AG08396 (cell line): ENCODE results near the gene FAM110A.
"Not testable (repeated sequence)": the region's sequence is repeated elsewhere in the genome, so short reads cannot be mapped to it uniquely, and the experiment has no call there.

Experiments used
- DNase-seq: peaks from one replicate; pipeline ENCODE4 v3.0.0; 2012; ENCODE audit warnings: low spot score, mixed read lengths

Gene FAM110A

DNA sequence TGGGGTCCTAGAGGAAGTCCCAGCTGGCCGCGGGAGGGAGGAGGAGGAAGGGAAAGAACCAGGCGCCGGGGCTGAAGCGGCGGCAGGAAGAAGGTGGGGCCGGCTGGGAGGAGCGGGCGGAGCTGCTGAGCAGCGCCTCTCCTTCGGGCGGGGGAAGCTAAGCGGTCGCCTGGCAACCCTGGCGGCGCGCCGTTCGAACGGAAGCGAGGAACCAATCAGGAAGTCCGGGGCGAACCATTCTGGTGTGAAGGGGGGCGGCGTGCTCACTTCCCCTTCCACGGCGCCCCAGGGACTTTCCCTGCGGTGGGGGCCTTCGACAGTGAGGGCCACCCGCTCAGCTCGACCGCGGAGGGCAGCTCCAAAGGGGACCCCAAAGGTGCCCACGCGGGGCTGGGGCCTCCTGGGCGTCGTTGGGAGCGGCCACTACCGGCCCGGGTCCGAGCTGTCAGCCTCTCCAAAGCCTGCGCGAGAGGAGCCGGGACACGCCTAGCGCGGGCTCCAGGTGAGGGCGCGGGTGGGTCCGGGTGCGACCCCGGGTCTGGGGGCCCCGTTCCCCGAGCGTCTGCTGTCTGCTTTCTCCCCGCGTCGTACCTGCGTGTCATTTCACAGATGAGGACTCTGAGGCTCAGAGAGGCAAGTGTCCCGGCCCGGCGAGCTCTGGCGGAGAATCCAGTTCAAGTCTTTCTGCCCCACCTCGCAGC lies at the start of gene FAM110A:
TSS of gene FAM110A (plus strand) at position 266 of the 701 bp plus-strand sequence. CDS start 11,090 bp downstream, outside the sequence.
- DNase-seq = peak; percentile 97

DNA sequence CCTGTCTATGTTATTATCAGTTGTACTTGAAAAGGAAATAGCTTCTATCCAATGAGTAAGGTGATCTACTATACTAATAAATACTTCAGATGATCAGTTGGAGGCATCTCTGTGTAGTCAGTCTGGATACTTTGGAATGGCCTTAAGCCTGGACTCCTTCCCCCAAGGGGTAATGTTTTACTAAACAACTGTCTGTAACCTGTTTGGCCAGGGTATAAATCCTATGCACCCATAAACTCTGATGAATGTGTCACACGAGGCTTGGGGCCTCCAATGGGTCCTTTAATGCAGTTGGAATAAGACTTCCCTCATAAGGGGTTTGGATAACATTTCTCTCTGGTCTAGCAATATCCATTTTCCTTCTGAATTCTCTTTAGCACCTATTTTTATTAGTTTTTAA lies 45.7 kb upstream of the FAM110A start:
- DNase-seq = no peak

DNA sequence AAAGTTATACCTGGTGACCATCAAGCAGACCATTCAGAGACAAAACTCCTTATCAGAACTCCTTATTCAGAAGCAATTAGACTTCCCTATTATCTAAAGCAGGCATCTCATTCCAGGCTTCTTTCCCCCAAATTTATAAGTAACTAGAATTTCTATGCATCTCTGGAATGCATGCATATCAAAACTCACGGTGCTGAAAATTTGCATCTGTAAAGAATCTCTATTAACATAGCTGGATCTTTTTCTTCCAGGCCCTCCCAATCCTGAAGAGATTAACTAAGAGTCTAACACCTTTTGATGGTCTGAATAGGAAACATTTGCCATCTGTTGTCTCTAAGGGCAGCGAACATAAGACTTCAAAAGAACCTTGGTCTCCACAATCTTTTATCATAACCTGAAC lies 42.5 kb upstream of the FAM110A start:
- DNase-seq = no peak

DNA sequence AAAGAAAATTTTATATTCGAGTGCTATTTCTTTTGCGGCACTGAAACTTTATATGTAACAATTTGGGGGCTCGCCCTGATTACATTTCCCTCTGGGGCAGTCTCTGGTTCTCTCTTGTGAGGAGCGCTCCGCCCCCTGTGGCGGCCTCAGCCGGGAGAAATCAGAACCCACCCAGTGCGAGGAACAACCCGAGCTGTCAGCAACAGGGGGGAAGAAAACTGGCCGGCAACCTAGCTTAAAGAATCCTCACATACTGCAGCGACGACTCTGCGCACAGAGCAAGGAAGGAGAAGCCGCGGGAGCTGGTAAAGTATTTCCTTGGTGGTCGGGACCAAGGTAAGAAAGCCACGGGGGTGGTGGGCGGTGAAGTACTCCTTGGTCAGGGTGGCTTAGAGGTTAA lies 41.3 kb upstream of the FAM110A start:
- no peak for DNase-seq

DNA sequence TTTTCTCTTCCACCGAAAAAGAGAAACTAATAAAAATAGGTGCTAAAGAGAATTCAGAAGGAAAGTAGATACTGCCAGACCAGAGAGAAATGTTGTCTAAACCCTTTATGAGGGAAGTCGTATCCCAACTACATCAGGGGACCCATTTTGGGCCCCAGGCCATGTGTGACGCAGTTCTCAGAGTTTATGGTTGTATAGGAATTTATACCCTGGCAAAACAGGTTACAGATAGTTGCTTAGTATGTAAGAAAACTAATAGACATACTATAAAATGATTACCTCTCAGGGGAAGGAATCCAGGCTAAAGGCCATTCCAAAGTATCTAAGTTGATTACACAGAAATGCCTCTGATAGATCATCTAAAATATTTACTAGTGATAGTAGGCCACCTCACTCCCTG lies 36.6 kb upstream of the FAM110A start:
- DNase-seq = no peak

DNA sequence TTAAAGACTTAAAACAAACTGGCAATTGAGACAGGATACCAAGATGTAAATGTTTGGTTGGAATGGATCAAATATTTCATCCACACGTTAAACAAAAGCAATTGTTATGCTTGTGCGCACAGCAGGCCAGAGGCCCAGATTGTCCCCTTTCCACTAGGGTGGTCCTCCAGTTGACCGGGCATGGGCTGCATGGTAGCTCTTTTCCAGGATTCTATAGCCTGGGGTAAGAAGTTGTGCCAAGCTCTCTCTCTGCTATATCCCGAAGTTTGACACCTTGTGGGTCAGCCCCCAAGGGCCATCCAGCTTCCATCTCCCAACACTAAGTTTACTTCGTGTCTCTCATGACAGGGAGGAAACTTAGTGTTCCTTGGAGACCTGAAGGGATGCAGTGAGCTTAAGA lies 34.8 kb upstream of the FAM110A start:
- not testable (repeated sequence) for DNase-seq

DNA sequence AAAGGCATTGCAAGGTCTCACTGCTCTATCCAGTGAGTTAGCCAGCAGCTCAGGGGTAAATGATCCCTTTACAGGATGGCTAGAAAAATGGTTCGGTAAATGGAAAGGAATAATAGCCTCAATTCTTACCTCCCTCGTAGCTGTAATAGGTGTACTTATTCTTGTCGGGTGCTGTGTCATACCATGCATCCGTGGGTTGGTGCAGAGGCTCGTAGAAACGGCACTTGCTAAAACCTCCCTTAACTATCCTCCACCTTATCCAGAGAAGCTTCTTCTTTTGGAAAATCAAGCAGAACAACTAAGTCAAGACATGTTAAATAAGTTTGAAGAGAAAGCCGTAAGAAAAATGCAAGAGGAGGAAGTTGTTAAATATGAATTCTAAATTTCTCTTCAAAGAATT lies 33.5 kb upstream of the FAM110A start:
- not testable (repeated sequence) for DNase-seq

DNA sequence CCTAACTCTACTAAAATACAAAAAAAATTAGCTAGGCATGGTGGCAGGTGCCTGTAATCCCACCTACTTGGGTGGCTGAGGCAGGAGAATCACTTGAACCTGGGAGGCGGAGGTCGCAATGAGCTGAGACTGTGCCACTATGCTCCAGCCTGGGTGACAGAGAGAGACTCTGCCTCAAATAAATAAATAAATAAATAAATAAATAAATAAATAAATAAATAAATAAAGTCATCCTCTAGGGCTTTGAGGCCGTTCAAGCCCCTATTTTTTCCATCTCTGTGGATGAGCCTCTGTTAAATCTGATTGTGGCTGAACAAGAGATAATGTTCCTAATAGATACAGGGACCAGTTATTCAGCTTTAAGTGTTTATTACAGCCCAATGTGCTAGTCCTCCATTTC lies 31.8 kb upstream of the FAM110A start:
- no peak for DNase-seq

DNA sequence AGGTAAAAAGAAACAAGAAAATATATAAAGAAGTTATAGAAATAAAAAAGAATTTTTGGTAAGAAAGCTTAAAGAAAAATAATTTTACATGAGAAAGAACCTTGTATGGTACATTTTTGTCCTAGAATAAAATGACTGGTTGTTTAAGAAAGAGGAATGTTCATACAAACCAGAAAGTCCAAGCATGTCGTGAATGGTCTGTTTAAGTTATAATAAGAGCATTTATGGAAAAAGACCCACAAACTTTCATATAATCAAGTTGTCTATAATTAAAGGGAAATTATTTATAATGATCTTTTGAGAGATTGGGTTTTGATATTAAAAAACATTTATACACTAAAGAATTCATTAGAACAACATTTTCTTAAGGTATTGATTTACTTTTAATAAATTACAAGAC lies 27.8 kb upstream of the FAM110A start:
- no peak for DNase-seq

DNA sequence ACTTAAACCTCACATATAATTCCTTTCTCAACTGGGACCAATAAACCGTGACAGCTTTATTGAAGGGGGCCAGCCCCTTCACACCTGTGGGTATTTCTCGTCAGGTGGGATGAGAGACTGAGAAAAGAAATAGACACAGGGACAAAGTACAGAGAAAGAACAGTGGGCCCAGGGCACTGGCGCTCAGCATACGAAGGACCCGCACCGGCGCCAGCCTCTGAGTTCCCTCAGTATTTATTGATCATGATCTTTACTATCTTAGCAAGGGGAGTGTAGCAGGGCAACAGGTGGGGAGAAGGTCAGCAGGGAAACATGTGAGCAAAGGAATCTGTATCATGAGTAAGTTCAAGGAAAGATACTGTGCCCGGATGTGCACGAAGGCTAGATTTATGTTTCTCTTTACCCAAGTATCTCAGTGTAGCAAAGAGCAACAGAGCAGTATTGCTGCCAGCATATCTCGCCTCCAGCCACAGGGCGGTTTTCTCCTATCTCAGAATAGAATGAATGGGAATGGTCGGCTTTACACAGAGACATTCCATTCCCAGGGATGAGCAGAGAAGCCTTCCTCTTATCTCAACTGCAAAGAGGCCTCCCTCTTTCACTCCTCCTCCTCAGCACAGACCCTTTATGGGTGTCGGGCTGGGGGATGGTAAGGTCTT lies 21.6 kb upstream of the FAM110A start:
- DNase-seq = not testable (repeated sequence)

DNA sequence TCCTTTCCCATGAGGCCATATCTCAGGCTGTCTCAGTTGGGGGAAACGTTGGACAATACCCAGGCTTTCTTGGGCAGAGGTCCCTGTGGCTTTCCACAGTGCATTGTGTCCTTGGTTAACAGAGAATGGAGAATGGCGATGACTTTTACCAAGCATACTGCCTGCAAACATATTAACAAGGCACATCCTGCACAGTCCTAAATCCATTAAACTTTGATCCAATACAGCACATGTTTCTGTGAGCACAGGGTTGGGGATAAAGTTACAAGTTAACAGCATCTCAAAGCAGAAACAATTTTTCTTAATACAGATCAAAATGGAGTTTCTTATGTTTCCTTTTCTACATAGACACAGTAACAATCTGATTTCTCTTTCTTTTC lies 21.1 kb upstream of the FAM110A start:
- not testable (repeated sequence) for DNase-seq

DNA sequence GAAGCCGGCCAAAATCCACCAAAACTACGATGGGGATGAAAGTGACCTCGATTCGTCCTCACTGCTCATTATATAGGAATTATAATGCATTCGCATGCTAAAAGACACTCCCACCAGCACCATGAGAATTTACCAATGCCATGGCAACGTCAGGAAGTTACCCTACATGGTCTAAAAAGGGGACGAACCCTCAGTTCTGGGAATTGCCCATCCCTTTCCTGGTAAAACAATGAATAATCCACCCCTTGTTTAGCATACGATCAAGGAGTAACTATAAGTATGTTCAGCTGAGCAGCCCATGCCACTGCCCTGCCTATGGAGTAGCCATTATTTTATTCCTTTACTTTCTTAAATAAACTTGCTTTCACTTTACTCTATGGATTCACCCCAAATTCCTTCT lies 20.1 kb upstream of the FAM110A start:
- DNase-seq = no peak

DNA sequence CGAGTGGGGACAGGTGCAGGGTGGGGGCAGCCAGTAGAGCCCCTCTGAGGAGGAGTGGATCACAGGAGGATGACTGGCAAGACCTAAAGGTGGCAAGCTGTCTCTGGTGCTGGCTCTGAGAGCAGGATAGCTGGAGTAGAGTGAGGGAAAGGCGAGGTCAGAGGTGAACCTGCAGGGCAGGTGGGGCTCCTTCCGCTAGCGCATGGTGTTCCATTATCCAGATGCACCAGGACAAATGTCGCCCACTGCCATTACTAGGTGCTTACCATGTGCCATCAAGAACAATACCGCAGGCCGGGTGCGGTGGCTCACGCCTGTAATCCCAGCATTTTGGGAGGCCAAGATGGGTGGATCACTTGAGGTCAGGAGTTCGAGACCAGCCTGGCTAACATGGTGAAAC lies 18.3 kb upstream of the FAM110A start:
- DNase-seq = no peak

DNA sequence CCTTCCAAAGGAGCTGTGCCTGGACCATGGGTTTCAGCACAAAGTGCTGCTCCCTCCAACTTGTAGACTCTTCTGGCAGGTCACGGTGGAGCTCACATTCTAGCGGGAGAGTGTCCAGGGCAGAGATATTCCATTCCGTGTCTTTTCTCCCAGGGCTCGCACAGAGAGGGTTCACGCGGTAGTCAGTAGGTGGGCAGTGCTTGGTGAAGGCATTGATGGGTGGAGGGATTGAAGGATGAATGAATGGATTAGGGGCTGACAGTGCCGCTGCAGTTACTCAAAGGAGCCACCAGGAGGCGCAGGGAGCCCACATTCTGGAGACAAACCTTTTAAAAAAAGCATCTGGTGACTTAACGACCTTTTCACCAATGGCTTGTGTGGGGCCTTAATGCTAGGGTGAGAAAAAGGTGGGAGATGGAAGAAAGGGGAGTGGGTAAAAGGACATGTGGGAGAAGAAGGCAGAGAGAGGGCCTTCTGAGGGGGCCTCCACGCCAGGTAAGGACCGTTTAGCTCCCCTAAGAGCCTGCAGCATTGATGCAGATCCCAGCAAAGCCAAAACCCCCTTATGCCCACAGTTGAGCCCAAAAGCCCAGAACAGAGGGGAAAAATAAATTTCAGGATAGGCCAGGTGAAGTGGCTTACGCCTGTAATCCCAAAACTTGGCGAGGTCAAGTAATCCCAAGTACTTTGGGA lies 17.5 kb upstream of the FAM110A start:
- DNase-seq = peak; percentile 78

DNA sequence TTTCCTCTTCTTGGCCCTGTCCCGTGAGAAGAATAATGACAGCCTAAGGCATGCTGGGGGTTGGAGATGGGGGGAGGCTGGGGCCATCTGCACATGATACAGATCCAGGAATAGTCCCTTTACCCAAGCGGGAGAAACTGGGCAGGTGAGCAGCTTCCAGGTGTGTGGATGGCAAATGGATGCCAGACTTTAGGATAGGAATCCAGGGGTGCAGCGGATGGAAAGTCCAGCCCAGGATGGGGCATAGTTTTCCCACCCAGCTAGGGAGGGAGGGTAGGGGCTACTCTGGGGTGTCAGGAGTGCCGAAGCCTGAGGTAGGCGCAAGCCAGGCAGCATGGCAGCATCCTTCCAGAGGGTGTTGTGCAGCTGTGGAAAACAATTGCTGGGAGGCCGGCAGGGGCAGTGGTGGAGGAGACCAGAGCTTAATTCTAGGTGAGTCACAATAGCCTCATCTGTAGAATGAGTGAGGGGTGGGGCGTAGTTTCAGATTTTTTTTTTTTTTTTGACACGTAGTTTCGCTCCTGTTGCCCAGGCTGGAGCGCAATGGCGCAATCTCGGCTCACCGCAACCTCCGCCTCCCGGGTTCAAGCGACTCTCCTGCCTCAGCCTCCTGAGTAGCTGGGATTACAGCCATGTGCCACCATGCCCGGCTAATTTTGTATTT lies 15.4 kb upstream of the FAM110A start:
- DNase-seq = no peak

DNA sequence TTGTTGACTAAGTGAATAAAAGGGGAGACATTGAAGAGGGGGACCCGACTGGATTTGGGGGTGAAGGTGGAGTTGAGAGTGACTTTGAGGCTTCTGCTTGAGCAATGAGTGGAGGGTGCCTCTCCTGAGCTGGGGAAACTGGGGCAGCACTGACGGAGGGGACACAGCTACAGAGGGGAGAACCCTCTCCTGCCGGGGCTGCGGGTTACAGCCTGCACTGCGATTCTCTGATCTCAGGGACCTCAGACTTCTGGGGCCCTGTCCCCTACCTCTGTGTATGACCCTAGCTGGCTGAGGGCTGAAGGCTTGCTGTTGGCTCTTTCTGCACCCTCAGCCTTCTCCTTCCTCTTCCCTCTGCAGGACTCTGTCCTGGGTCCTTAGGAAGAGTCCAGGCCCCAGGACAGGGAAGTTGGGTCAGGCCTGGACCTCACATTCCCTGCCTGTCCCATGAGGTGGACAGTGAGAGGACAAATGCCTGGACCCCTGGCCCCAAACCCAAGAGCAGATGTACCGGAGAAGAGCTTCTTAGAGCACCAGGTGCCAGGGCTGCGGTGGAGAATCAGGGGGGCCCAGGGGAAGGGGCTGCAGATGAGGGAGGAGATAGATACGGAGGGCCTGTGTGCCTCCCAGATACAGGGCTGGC lies 13.7 kb upstream of the FAM110A start:
- DNase-seq = no peak

DNA sequence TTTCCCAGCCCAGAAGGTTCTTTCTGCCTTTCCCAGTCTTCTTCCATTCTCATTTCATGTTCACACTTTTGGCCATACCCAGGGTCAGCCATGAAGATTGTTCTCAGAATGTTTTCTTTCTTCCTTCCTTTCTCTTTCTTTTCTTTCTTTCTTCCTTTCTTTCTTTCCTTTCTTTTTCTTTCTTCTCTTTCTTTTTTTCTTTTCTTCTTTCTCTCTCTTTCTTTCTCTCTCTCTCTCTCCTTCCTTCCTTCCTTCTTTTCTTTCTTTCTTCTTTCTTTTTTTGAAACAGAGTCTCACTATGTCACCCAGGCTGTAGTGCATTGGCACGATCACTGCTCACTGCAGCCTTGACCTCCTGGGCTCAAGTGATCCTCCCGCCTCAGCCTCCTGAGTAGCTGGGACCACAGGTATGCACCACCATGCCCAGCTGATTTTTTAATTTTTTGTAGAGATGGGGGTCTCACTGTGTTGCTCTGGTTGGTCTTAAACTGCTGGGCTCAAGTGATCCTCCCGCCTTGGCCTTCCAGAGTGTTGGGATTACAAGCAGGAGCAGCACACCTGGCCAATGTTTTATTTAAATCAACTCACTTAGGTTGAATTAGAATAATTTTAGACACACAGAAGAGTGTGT lies 13.1 kb upstream of the FAM110A start:
- DNase-seq = no peak

DNA sequence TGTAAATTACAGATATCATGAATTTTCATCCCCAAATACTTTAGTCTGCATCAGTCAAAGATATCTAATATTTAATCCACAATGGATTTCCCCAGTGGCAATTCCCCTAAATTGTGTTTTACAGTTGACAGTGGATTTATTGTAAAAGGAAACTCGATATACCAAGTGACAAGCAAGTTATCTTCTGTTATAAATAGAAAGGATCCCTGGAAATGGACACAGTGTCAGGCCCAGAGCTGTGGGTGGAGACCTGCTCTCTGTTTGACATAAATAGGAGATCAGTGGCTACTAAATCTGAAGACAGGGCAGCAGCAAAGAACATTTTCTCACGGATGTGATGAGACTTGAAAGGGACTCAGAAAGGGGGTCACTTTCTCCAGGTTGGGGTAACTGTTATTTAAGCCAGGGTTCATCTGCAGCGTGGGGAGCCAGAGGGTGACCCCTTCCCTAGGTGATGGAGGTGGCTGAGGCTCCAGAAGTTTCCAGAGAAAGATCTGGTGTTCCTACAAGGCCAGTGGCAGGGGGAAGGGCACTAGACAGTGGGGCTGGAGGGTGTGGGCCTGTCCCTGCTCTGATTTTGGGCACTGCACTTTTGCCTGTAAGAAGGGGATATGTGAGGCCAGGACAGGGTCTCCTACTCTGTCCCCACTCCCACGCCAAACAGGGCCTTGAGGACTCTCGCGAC lies 12.3 kb upstream of the FAM110A start:
- no peak for DNase-seq

DNA sequence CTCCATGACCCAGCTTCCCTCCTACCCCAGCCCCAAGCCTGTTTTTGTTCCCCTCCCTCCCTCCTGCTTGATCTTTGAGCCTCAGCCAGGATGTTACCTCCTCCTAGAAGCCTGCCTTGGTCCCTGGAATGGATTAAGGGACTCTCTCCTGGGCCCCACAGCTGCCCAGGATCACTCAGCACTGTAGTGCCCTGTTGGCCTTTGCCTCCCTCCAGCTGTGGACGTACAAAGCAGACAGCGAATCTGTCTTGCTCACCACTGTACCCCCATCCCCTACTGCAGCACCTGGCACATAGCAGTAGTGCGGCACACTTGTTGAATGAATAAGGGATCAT lies 11.8 kb upstream of the FAM110A start:
- no peak for DNase-seq

DNA sequence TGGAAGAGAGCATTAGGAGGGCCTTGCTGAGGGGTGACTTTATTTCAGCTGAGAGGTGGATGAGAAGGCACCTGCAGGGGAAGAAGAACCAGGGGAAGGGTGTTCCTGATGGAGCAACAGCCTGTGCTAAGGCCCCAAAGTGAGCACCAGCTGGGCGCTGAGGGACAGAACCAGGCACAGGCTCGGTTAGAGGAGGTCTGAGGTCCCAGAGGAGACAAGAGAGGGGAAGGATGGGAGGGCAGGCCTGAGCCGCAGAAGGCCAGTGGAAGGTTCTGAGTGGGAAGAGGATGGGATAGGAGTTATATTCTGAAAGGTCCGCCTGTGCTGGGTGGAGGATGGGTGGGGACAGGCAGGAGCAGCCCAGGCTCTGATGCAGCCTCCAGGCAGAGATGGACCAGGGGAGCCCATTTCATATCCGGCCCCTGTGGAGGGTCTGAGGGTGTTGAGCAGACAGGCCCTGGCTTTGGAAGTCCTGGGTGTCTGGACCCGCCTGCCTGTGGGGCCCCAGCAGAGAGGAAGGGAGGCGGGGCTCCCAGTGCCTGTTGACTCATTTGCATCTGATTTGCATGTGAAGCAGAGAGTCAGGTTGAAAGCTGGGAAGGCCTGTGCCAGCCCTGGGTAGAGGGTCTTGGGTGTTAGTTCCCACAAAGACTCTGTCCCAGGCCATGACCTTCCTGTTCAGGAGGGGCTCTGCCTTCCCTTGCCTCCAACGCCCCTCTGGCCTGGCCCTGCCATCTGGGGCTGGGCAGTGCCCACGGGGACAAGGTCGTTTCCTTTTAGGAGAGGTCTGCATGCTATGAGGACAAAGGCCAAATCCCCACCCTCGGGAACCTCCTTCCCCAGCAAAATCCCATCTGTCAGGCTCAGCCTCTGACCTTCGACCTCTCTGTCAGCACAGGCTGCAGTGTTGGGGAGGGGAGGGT lies 10.6 kb upstream of the FAM110A start:
- DNase-seq = no peak
